BE2C (cell line): ENCODE data around the gene SBNO1.
A peak's percentile ranks its signal among the peaks of the same experiment; 100 is the strongest.
"Not testable (repeated sequence)": the region's sequence is repeated elsewhere in the genome, so short reads cannot be mapped to it uniquely, and the experiment has no call there.

ENCODE experiments used
- DNase-seq: peaks from one replicate; pipeline ENCODE4 v3.0.0-alpha.2; 2020
- H3K27me3 ChIP-seq: fragments of 250-450 bp; sonication (Bioruptor Pico); 2 replicates; pipeline ENCODE4 v1.5.1; 2020; ENCODE audit warnings: mild to moderate bottlenecking
- H3K36me3 ChIP-seq: fragments of 250-450 bp; sonication (Bioruptor Pico); 2 replicates; pipeline ENCODE4 v1.5.1; 2020; ENCODE audit warnings: mild to moderate bottlenecking
- H3K4me1 ChIP-seq: fragments of 250-450 bp; sonication (Bioruptor Pico); 2 replicates; pipeline ENCODE4 v1.5.1; 2020
- H3K4me3 ChIP-seq: 2 replicates; pipeline ENCODE4 v1.5.1; 2011; ENCODE audit warnings: low read depth, low read length
- H3K9me3 ChIP-seq: fragments of 250-450 bp; sonication (Bioruptor Pico); 2 replicates; pipeline ENCODE4 v1.5.1; 2020
- CTCF ChIP-seq: IDR thresholded peaks from 2 replicates; pipeline ENCODE4 v1.5.1; 2012; ENCODE audit warnings: mild to moderate bottlenecking, low read depth, low read length

SBNO1 gene

DNA sequence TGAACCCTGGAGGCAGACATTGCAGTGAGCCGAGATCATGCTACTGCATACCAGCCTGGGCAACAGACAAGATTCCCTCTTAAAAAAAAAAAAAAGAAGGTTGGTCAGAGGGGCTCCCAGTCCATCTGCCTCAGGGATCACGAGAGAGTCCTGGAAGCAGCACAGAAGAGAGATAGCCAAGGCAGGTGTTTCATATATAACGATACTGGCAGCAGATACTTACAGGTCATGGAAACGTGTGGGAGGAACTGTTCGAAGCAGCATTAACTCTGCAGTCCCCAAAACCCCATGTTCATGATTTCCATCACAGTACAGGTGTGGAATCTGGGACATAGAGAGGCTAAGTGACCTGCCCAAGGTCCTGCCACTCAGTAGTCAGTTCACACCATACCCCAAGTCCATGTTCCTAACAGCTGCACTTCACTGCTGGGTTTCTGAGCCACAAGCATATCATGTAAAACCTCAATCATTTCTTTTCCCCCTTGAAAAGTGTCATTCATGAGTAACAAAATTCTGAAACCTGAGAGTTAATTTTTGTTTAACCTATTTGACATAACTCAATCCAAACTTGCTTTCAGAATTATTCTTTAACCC, 109.7 kb downstream of the SBNO1 start:
- H3K36me3 ChIP-seq: peaks cover 75% of the 10 kb centered on the region
- no peak for TF ChIP-seq CTCF
- no peak overlapping the region for H3K4me3 ChIP-seq
- no peaks in the 10 kb centered on the region for H3K9me3 ChIP-seq
- no peaks in the 10 kb centered on the region for H3K4me1 ChIP-seq
- no peaks in the 10 kb centered on the region for H3K27me3 ChIP-seq
- DNase-seq: no peak

GRCh38 chr12:123253641-123254459, 110.8 kb downstream of the SBNO1 start:
- TF ChIP-seq CTCF: no peak
- peaks cover 74% of the 10 kb centered on the region for H3K36me3 ChIP-seq
- DNase-seq: no peak

DNA sequence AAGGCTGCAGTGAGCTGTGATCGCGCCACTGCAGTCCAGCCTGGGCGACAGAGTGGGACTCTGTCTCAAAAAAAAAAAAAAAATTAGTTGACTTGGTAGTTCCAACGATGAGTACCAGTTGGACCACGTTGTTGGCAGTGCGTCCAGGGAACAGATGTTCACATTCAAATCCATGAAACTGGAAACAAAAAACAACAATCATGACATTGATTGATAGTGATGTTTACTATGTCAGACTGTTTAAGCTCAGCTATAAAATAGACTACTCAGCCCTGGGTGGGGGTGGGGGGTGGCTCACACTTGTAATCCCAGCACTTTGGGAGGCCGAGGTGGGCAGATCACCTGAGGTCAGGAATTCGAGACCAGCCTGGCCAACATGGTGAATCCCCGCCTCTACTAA, 112.3 kb downstream of the SBNO1 start:
- H3K9me3 ChIP-seq, H3K4me3 ChIP-seq, H3K4me1 ChIP-seq, H3K27me3 ChIP-seq, DNase-seq: not testable (repeated sequence)
- H3K36me3 ChIP-seq: peaks cover 68% of the 10 kb centered on the region

More at GRCh38 chr12:123253641-123254459, 110.8 kb downstream of the SBNO1 start:
- Histone ChIP-seq H3K4me1 (no peaks in the 10 kb centered on the region), H3K9me3 (no peaks in the 10 kb centered on the region; the same call in 1 of the 2 replicates), H3K27me3 (no peaks in the 10 kb centered on the region), H3K4me3 (no peak overlapping the region)

DNA sequence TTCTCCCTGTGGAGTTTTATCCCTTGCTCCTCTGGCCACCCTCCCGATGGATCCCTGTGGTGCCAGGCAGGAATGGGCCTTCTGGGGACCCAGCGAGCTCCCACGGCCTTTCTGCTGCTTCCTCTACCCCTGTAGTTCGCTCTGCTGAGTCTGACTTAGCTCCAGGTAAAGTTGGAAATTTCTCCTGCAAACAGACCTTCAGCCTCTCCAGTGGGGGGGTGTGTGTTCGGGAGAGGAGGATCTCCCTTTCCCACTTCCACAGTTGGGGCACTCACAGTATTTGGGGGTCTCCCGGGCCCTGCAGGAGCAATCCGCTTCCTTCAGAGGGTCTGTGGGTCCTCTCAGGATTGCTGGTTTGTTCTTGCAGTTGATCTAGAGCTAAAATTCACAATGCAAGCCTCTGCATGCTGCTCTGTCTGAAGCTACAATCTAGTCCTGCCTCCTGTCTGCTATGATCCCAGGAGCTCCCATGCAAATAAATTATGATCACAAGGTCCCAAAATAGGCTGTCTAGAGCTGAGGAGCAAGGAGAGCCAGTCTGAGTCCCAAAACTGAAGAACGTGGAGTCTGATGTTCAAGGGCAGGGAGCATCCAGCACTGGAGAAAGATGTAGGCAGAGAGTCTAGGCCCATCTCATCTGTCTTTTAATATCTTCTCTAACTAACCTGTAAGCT, 113.1 kb downstream of the SBNO1 start:
- no peak for DNase-seq
- no peak for TF ChIP-seq CTCF
- Histone ChIP-seq H3K4me3 (no peak overlapping the region), H3K27me3 (no peaks in the 10 kb centered on the region), H3K4me1 (no peaks in the 10 kb centered on the region), H3K36me3 (peaks cover 59% of the 10 kb centered on the region), H3K9me3 (no peaks in the 10 kb centered on the region; the same call in 1 of the 2 replicates)

DNA sequence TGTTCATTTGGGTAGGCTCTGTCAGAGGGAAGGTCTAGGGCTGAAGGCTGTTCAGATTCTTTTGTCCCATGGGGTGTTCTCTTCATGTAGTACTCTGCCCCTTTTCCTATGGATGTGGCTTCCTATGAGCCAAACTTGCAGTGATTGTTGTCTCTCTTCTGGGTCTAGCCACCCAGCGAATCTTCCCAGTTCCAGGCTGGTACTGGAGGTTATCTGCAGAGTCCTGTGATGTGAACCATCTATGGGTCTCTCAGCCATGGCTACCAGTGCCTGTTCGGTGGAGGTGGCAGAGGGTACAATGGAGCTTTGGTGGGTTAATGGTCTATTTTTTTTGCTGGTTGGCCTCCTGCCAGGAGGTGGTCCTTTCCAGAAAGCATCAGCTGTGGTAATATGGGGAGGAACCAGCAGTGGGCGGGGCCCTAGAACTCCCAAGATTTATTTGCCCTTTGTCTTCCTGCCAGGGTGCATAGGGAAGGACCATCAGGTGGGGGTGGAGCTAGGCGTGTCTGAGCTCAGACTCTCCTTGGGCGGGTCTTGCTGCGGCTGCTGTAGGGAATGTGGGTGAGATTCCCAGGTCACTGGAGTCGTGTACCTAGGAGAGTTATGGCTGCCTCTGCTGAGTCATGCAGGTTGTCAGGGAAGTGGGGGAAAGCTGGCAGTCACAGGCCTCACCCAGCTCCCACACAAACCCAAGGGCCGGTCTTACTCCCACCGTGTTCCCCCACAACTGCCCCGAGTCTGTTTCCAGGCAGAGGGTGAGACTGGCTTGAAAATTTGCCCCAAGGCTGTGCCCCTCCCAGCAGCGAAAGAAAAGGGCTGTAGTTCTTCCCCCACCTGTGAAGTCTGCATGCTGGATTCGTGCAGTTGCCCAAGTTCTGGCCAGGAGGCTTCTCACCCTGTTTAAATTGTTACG, 113.9 kb downstream of the SBNO1 start:
- TF ChIP-seq CTCF: no peak
- no peak overlapping the region for H3K4me3 ChIP-seq

GRCh38 chr12:123248996-123249741, 115.5 kb downstream of the SBNO1 start:
- not testable (repeated sequence) for DNase-seq, H3K27me3 ChIP-seq, H3K4me1 ChIP-seq, H3K4me3 ChIP-seq, H3K9me3 ChIP-seq
- H3K36me3 ChIP-seq: peaks cover 43% of the 10 kb centered on the region

More for the DNA sequence above, 113.9 kb downstream of the SBNO1 start:
- peak; percentile 32 for DNase-seq
- peaks cover 55% of the 10 kb centered on the region for H3K36me3 ChIP-seq
- no peaks in the 10 kb centered on the region for H3K4me1 ChIP-seq
- no peaks in the 10 kb centered on the region for H3K27me3 ChIP-seq
- no peaks in the 10 kb centered on the region; the same call in 1 of the 2 replicates for H3K9me3 ChIP-seq

GRCh38 chr12:123248129-123248528, 116.5 kb downstream of the SBNO1 start:
- H3K27me3 ChIP-seq, H3K4me3 ChIP-seq, H3K4me1 ChIP-seq, DNase-seq, H3K9me3 ChIP-seq: not testable (repeated sequence)
- H3K36me3 ChIP-seq: peaks cover 39% of the 10 kb centered on the region
